Panc1 (cell line): ENCODE measurements around the gene LIPC.

Source experiments
- POLR2AphosphoS5 ChIP-seq: IDR thresholded peaks from 2 replicates; pipeline ENCODE4 v1.6.1; 2012; ENCODE audit warnings: mild to moderate bottlenecking, low read depth, low read length, moderate library complexity
- SIN3A ChIP-seq: IDR thresholded peaks from 2 replicates; pipeline ENCODE4 v1.6.1; 2012; ENCODE audit warnings: low read depth, mild to moderate bottlenecking, low read length, moderate library complexity, borderline replicate concordance; ENCODE audit not compliant: insufficient read depth
- TF ChIP-seq, protein P1 (sequence below): fragments of 450-650 bp; IDR thresholded peaks from 2 replicates; pipeline ENCODE4 v1.5.1; 2017; ENCODE audit warnings: mild to moderate bottlenecking
- TF ChIP-seq, protein P2 (sequence below), 2 experiments: IDR thresholded peaks; 2 replicates each; pipeline ENCODE4 v1.6.1; 2011 to 2012; ENCODE audit warnings: low read depth in 2 of 2, control low read depth in 1 of 2, low read length in 1 of 2, mild to moderate bottlenecking in 1 of 2, moderate library complexity in 1 of 2; ENCODE audit not compliant: insufficient read depth in 1 of 2

DNA sequence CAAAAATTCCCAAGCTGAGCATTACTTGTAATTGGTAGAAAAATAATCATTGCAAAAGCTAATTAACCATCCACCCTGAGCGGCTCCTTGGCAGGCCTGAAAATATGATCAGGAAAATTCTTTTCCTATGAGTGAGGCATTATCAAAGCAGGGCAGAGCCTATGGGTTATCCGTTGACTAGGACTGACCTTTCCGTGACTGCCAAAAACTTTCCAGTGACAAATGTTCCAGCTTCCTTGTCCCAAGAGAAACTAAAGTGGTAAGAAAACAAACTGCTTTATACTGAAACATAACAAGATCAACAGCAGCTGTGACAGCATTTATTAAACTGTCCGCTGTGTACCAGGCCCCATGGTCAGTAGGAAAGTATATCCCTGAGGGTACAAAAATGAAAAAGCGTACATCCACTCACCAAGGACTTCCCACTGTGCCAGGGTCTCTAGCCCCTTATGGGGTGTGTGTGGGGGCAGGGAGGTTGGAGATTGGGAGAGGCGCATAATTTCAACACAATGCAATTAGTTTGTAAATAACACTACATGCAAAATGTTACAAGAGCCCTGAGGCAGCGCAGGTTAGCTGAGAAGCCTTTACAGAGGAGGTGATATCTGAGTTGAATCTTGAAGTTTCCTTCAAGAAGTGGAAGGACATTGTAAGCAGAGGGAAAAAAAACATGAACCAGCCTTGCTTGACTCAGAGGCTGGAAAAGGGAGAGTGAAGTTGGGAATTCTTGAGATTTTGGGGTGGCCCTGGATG, 8.5 kb downstream of the LIPC start:
- TF ChIP-seq SIN3A = no peak
- TF ChIP-seq, protein P1, sequence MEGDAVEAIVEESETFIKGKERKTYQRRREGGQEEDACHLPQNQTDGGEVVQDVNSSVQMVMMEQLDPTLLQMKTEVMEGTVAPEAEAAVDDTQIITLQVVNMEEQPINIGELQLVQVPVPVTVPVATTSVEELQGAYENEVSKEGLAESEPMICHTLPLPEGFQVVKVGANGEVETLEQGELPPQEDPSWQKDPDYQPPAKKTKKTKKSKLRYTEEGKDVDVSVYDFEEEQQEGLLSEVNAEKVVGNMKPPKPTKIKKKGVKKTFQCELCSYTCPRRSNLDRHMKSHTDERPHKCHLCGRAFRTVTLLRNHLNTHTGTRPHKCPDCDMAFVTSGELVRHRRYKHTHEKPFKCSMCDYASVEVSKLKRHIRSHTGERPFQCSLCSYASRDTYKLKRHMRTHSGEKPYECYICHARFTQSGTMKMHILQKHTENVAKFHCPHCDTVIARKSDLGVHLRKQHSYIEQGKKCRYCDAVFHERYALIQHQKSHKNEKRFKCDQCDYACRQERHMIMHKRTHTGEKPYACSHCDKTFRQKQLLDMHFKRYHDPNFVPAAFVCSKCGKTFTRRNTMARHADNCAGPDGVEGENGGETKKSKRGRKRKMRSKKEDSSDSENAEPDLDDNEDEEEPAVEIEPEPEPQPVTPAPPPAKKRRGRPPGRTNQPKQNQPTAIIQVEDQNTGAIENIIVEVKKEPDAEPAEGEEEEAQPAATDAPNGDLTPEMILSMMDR = no peak
- TF ChIP-seq, protein P2, sequence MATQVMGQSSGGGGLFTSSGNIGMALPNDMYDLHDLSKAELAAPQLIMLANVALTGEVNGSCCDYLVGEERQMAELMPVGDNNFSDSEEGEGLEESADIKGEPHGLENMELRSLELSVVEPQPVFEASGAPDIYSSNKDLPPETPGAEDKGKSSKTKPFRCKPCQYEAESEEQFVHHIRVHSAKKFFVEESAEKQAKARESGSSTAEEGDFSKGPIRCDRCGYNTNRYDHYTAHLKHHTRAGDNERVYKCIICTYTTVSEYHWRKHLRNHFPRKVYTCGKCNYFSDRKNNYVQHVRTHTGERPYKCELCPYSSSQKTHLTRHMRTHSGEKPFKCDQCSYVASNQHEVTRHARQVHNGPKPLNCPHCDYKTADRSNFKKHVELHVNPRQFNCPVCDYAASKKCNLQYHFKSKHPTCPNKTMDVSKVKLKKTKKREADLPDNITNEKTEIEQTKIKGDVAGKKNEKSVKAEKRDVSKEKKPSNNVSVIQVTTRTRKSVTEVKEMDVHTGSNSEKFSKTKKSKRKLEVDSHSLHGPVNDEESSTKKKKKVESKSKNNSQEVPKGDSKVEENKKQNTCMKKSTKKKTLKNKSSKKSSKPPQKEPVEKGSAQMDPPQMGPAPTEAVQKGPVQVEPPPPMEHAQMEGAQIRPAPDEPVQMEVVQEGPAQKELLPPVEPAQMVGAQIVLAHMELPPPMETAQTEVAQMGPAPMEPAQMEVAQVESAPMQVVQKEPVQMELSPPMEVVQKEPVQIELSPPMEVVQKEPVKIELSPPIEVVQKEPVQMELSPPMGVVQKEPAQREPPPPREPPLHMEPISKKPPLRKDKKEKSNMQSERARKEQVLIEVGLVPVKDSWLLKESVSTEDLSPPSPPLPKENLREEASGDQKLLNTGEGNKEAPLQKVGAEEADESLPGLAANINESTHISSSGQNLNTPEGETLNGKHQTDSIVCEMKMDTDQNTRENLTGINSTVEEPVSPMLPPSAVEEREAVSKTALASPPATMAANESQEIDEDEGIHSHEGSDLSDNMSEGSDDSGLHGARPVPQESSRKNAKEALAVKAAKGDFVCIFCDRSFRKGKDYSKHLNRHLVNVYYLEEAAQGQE (IDR thresholded peaks at IDR 0.05; ENCODE audit: insufficient read depth in 1 of 2, low read depth in 2 of 2, low read length in 1 of 2) = no peak
- TF ChIP-seq POLR2AphosphoS5 = no peak
